GM19328 (cell line): Measurements from ENCODE around the gene SENP8.
"Not testable (repeated sequence)": the region's sequence is repeated elsewhere in the genome, so short reads cannot be mapped to it uniquely, and the experiment has no call there.

Experiments
- ATAC-seq: cut with Tn5 transposase; IDR thresholded peaks from one replicate; pipeline ENCODE4 v1.9.1; 2021; ENCODE audit warnings: mild to moderate bottlenecking, moderate library complexity; ENCODE audit not compliant: unreplicated experiment

The SENP8 gene

GRCh38 chr15:72118017-72118978 is at the start of gene SENP8, which contains the start of gene MYO9A:
SENP8 (plus strand) TSS chr15:72118403; CDS start chr15:72139624, 21,221 bp downstream.
MYO9A (minus strand) TSS chr15:72118150; CDS start chr15:72046563, 71,587 bp downstream.
- ATAC-seq, result peak; percentile 63

GRCh38 chr15:72068856-72069255 is 49.3 kb upstream of the SENP8 start:
- no peak for ATAC-seq

GRCh38 chr15:72070817-72071447 is 47.3 kb upstream of the SENP8 start:
- ATAC-seq, result no peak

- not testable (repeated sequence) for ATAC-seq
These were observed 46.8 kb upstream of the SENP8 start for GRCh38 chr15:72071448-72071825.

GRCh38 chr15:72074335-72075060 is 43.7 kb upstream of the SENP8 start:
- no peak for ATAC-seq

GRCh38 chr15:72077950-72078349 is 40.3 kb upstream of the SENP8 start:
- ATAC-seq, result no peak

- no peak for ATAC-seq
These were observed 39.3 kb upstream of the SENP8 start for GRCh38 chr15:72078887-72079286.

GRCh38 chr15:72082176-72082575 is 36.0 kb upstream of the SENP8 start:
- no peak for ATAC-seq

- no peak for ATAC-seq
These were observed 32.0 kb upstream of the SENP8 start for GRCh38 chr15:72086010-72086697.

GRCh38 chr15:72086920-72087648 is 31.1 kb upstream of the SENP8 start:
- ATAC-seq, result no peak

- ATAC-seq, result no peak
These were observed 26.2 kb upstream of the SENP8 start for GRCh38 chr15:72092006-72092405.

- no peak for ATAC-seq
These were observed 25.5 kb upstream of the SENP8 start for GRCh38 chr15:72092691-72093090.

GRCh38 chr15:72096796-72097195 is 21.4 kb upstream of the SENP8 start:
- ATAC-seq, result no peak

GRCh38 chr15:72098040-72098439 is 20.2 kb upstream of the SENP8 start:
- ATAC-seq, result no peak

- no peak for ATAC-seq
These were observed 19.0 kb upstream of the SENP8 start for GRCh38 chr15:72099155-72099554.

GRCh38 chr15:72100551-72100950 is 17.7 kb upstream of the SENP8 start:
- not testable (repeated sequence) for ATAC-seq

- no peak for ATAC-seq
These were observed 13.1 kb upstream of the SENP8 start for GRCh38 chr15:72105111-72105510.

GRCh38 chr15:72106068-72106467 is 12.1 kb upstream of the SENP8 start:
- ATAC-seq, result no peak

GRCh38 chr15:72110355-72110754 is 7.8 kb upstream of the SENP8 start:
- no peak for ATAC-seq

GRCh38 chr15:72112116-72112515 is 6.1 kb upstream of the SENP8 start:
- ATAC-seq, result no peak
